ENCODE data around the gene ADISSP. TPM values are rescaled to one million over a fixed set of nuclear protein-coding genes. Genes with fewer than 3 reads are reported as not detected.

The ADISSP gene
- total RNA-seq, 1 donor = 18.5 TPM

GRCh38 chr20:3760655-3761348, 6.8 kb downstream of the ADISSP start:
- peaks cover 8% of the 10 kb centered on the region for H3K79me2 ChIP-seq (ENCODE audit: insufficient read depth, low read length)
- TF ChIP-seq, protein P1, sequence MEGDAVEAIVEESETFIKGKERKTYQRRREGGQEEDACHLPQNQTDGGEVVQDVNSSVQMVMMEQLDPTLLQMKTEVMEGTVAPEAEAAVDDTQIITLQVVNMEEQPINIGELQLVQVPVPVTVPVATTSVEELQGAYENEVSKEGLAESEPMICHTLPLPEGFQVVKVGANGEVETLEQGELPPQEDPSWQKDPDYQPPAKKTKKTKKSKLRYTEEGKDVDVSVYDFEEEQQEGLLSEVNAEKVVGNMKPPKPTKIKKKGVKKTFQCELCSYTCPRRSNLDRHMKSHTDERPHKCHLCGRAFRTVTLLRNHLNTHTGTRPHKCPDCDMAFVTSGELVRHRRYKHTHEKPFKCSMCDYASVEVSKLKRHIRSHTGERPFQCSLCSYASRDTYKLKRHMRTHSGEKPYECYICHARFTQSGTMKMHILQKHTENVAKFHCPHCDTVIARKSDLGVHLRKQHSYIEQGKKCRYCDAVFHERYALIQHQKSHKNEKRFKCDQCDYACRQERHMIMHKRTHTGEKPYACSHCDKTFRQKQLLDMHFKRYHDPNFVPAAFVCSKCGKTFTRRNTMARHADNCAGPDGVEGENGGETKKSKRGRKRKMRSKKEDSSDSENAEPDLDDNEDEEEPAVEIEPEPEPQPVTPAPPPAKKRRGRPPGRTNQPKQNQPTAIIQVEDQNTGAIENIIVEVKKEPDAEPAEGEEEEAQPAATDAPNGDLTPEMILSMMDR (IDR thresholded peaks at IDR 0.05; ENCODE audit: extremely low read depth, low read depth, low read length) = no peak
- H3K36me3 ChIP-seq (ENCODE audit: insufficient read depth, low read length) = peaks cover 13% of the 10 kb centered on the region
- no peak overlapping the region for H2AFZ ChIP-seq (ENCODE audit: low read length)
- no peaks in the 10 kb centered on the region for H3K27me3 ChIP-seq (ENCODE audit: insufficient read depth, low read length)
- H3K4me2 ChIP-seq (ENCODE audit: insufficient read depth, low read length) = no peak overlapping the region
- H3K27ac ChIP-seq (ENCODE audit: low read depth, low read length) = no peak overlapping the region
- peak; percentile 73 for DNase-seq (ENCODE audit: insufficient read length, low spot score, missing footprints)
- H3K4me1 ChIP-seq (ENCODE audit: insufficient read depth, low read length) = no peaks in the 10 kb centered on the region
- no peaks in the 10 kb centered on the region for H3K9me3 ChIP-seq (ENCODE audit: low read depth, low read length)
- no peaks in the 10 kb centered on the region for H4K20me1 ChIP-seq (ENCODE audit: insufficient read depth, low read length)
- no peak overlapping the region for H3K4me3 ChIP-seq (ENCODE audit: insufficient read depth, low read length)

GRCh38 chr20:3759884-3760283, 7.7 kb downstream of the ADISSP start:
- Histone ChIP-seq H3K4me3 (ENCODE audit: insufficient read depth, low read length) (no peak overlapping the region), H3K9me3 (ENCODE audit: low read depth, low read length) (no peaks in the 10 kb centered on the region), H4K20me1 (ENCODE audit: insufficient read depth, low read length) (no peaks in the 10 kb centered on the region), H3K27ac (ENCODE audit: low read depth, low read length) (no peak overlapping the region), H2AFZ (ENCODE audit: low read length) (no peak overlapping the region), H3K4me1 (ENCODE audit: insufficient read depth, low read length) (no peaks in the 10 kb centered on the region), H3K27me3 (ENCODE audit: insufficient read depth, low read length) (no peaks in the 10 kb centered on the region), H3K36me3 (ENCODE audit: insufficient read depth, low read length) (peaks cover 13% of the 10 kb centered on the region), H3K79me2 (ENCODE audit: insufficient read depth, low read length) (peaks cover 3% of the 10 kb centered on the region), H3K4me2 (ENCODE audit: insufficient read depth, low read length) (no peak overlapping the region)
- peak; percentile 5 for DNase-seq (ENCODE audit: insufficient read length, low spot score, missing footprints)
- TF ChIP-seq, protein P1 (IDR thresholded peaks at IDR 0.05; ENCODE audit: extremely low read depth, low read depth, low read length) = no peak

DNA sequence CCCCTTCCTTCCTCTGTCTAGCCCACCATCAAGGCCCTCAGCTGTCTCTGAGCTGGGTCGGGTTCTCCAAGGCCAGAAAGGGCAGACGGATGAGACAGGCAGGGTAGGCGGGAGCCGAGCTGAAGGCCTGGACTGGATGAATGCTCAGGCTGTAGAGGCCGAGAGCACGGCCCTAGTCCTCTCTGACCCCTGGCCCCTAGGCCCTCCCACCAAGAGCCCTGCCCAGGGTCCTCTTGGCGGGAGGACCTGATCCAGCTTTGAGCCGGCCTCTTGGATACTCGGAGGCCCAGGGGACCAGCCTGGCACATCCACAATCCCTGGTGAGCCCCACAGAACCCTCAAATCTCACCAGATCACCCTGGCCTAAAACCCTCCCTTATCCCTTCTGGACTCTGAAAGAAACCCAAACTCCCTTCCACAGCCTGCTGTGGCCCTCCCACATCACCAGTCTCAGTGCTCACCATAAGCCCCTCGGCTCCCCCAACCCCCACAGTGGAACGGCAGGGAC, 8.2 kb downstream of the ADISSP start:
- Histone ChIP-seq H3K4me1 (ENCODE audit: insufficient read depth, low read length) (no peaks in the 10 kb centered on the region), H3K79me2 (ENCODE audit: insufficient read depth, low read length) (peaks cover 3% of the 10 kb centered on the region), H3K36me3 (ENCODE audit: insufficient read depth, low read length) (peaks cover 13% of the 10 kb centered on the region), H4K20me1 (ENCODE audit: insufficient read depth, low read length) (no peaks in the 10 kb centered on the region), H3K4me3 (ENCODE audit: insufficient read depth, low read length) (no peak overlapping the region), H3K27ac (ENCODE audit: low read depth, low read length) (no peak overlapping the region), H3K9me3 (ENCODE audit: low read depth, low read length) (no peaks in the 10 kb centered on the region), H3K27me3 (ENCODE audit: insufficient read depth, low read length) (no peaks in the 10 kb centered on the region), H2AFZ (ENCODE audit: low read length) (no peak overlapping the region), H3K4me2 (ENCODE audit: insufficient read depth, low read length) (no peak overlapping the region)
- peak; percentile 29 for DNase-seq (ENCODE audit: insufficient read length, low spot score, missing footprints)
- TF ChIP-seq, protein P1 (IDR thresholded peaks at IDR 0.05; ENCODE audit: extremely low read depth, low read depth, low read length) = no peak

- Histone ChIP-seq H3K4me2 (ENCODE audit: insufficient read depth, low read length) (no peak overlapping the region), H3K4me1 (ENCODE audit: insufficient read depth, low read length) (no peaks in the 10 kb centered on the region), H3K27me3 (ENCODE audit: insufficient read depth, low read length) (no peaks in the 10 kb centered on the region), H3K27ac (ENCODE audit: low read depth, low read length) (no peak overlapping the region), H3K4me3 (ENCODE audit: insufficient read depth, low read length) (no peak overlapping the region), H2AFZ (ENCODE audit: low read length) (no peak overlapping the region), H3K36me3 (ENCODE audit: insufficient read depth, low read length) (peaks cover 13% of the 10 kb centered on the region), H4K20me1 (ENCODE audit: insufficient read depth, low read length) (no peaks in the 10 kb centered on the region), H3K9me3 (ENCODE audit: low read depth, low read length) (no peaks in the 10 kb centered on the region), H3K79me2 (ENCODE audit: insufficient read depth, low read length) (peaks cover under 1% of the 10 kb centered on the region)
- TF ChIP-seq, protein P1 (IDR thresholded peaks at IDR 0.05; ENCODE audit: extremely low read depth, low read depth, low read length) = no peak
- DNase-seq (ENCODE audit: insufficient read length, low spot score, missing footprints) = peak; percentile 45
Observed at GRCh38 chr20:3758566-3758965, 9.0 kb downstream of the ADISSP start.

Measured in osteoblast (primary cell).